UCSD-AML1 (cell line): ENCODE results near the gene ZSCAN31.
"Not testable (repeated sequence)": the region's sequence is repeated elsewhere in the genome, so short reads cannot be mapped to it uniquely, and the experiment has no call there.

Experiments
- DNase-seq: peaks from one replicate; lab custom pipeline; 2025; ENCODE audit not compliant: unreplicated experiment; lab: John Stamatoyannopoulos, UW

ZSCAN31 gene

GRCh38 chr6:28323813-28324424, 12.0 kb downstream of the ZSCAN31 start:
- DNase-seq = no peak

- no peak for DNase-seq
These were observed 13.3 kb downstream of the ZSCAN31 start for GRCh38 chr6:28322661-28323060.

- DNase-seq = not testable (repeated sequence)
These were observed 18.1 kb downstream of the ZSCAN31 start for GRCh38 chr6:28317866-28318265.

DNA sequence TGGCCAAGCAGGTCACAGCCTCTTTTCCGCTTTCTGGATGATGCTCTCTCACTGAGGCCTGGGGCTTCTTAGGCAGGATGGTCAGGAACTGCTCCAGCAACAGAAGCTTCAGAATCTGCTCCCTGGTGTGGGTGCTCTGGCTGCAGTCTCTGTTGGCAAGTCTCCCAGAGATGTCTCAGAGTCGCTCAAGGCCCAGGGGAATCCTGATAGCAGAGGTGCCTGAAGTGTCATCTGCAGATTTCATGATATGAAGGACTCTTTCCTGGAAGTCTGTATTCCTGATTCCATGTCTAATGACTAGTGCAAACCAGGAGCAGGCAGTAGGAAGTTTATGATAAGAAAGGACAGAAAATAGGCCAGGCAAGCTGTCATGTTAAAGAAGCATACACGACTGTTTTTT, 20.3 kb downstream of the ZSCAN31 start:
- no peak for DNase-seq

DNA sequence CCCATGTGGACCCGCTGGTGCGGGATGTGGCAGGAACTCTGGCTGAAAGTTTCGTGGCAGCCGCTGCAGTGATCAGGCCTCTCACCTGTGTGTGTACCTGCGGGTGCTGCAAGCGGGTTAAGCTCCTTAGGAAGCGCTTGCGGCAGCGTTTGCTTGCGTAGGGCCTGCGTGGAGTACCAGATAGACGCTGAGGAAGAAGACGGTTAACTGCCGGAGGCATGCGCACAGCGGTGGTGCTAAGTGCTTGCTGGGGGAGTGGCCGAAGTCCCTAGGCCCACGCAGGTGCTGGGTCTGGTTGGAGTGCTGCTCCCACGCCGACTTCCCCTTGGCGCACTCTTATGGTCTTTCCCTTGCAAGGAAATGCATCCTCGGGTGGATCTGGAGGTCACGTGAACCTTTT, 23.0 kb downstream of the ZSCAN31 start:
- DNase-seq = no peak

DNA sequence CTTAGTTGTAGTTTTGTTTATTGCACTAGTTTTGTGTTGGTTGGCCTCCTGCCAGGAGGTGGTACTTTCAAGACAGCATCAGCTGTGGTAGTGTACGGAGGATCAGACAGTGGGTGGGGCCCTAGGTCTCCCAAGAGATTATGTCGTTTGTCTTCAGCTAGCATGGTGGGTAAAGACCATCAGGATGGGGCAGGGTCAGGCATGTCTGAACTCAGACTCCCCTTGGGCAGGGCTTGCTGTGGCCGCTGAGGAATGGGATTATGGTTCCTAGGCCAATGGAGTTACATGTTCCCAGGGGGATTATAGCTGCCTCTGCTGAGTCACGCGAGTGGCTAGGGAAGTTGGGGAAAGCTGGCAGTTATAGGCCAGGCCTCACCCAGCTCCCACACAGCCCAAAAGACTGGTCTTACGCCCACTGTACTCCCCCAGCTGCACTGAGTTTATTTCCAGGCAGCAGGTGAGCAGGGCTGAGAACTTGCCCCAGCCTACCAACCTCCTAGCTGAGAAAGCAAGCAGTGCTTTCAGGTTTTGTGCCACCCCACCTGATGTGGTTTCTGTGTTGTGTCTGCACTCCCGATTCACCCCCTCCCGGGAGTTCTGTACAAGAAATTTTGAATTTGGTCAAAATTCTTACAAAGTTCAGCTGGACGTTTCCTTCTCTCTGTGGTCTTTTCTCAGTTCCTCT, 24.7 kb downstream of the ZSCAN31 start:
- no peak for DNase-seq

DNA sequence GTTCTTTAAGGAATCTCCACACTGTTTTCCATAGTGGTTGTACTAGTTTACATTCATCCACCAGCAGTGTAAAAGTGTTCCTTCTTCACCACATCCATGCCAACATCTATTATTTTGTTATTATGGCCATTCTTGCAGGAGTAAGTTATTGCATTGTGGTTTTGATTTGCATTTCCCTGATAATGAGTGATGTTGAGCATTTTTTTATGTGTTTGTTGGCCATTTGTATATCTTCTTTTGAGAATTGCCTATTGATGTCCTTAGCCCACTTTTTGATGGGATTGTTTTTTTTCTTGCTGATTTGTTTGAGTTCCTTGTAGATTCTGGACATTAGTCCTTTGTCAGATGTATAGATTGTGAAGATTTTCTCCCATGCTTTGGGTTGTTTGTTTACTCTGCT, 29.6 kb downstream of the ZSCAN31 start:
- not testable (repeated sequence) for DNase-seq

DNA sequence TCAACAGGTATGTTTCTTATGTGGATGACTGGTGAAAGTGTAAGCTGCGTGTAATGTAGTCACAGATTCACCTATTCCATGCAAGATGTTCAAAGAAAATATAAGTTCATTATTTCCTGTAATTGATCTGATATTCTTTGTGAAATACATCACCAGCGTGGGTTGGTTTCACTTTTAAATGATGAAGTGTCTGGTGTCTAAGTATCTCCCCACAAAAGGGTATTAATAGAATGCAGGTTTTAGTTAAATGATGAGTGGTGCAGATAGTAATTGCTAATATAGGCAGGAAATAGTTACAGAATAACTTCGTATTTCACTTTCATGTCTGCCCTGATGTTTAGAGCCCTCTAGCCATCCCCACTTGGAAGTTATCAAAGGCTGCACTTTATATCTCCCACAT, 32.4 kb downstream of the ZSCAN31 start:
- DNase-seq = no peak

GRCh38 chr6:28296520-28297060, 39.4 kb downstream of the ZSCAN31 start:
- no peak for DNase-seq

GRCh38 chr6:28295326-28295725, 40.6 kb downstream of the ZSCAN31 start:
- no peak for DNase-seq

GRCh38 chr6:28291573-28291972, 44.4 kb downstream of the ZSCAN31 start:
- no peak for DNase-seq

GRCh38 chr6:28282926-28283325, 53.0 kb downstream of the ZSCAN31 start:
- no peak for DNase-seq

GRCh38 chr6:28281288-28282064, 54.5 kb downstream of the ZSCAN31 start, which contains the start of gene PGBD1:
Gene PGBD1, plus strand, starts transcription at chr6:28281572. Its CDS starts 2,242 bp downstream, at chr6:28283814.
- DNase-seq = peak; percentile 77

- DNase-seq = no peak
These were observed 55.2 kb downstream of the ZSCAN31 start for GRCh38 chr6:28280595-28281287.

DNA sequence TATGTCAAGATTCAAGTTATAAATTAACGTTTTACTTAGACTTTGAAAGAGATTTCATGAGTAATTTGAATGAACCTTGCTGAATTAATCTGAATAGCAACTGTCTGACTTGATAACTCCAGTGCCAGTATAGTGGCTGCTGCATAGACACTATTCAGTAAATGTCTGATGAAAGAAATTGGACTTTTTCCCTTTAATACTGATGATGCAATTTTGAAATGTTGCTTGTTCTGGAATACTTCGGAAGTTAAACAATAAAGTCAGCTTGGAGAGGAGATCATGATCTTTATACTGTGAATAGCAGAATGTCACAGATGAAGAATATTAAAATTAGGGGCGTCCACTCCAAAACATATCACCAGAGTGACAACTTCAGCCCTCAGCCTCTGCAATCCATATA, 58.2 kb downstream of the ZSCAN31 start:
- no peak for DNase-seq

DNA sequence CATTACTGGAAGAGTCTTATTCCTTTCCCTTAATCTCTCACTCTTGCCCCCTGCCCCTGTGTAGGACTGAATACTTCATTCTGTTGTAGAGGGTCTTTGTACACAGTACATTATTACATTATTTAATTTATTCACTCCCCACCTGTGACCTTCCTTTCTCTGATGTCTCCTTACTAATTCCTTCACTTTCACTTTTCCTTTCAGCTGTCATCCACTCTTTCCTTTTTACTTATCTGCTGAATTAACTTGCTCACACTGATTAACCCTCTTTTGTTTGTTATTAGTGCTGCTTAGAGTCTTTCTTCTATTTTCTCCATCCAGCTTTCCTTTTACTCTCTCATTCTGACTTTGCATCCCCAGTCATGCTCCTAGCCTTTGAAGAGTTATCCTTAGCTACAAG, 61.1 kb downstream of the ZSCAN31 start:
- DNase-seq = no peak
